ENCODE results near the gene GLI2.

GLI2 gene

DNA sequence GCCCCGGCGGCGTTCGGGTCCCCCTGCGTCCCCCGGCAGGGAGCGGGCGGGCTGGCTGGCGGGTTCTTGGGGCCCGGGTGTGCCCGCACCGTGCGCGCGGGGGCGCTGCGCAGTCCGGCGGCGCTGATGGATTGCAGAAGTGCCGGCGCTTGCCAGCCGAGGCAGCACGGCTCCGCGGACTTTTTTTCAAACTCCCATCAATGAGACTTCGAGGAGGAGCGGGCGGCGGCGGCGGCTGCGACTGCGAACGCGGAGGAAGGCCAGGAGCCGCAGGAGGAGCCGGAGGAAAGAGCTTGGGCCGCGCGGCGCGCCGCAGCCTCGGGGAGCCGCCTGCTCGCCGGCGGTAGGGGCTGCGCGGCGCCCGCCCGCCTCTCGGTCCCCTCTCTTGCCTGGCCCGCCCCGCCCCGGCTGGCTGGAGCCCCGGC, at the start of gene GLI2:
Gene GLI2 (plus strand): TSS at position 123 of the 425 bp plus-strand sequence. CDS start 61,453 bp downstream, outside the sequence.
- H3K79me2 ChIP-seq (ENCODE audit: control insufficient read depth, insufficient read depth, low read length, unreplicated experiment), result peaks cover 42% of the 10 kb centered on the region
- peaks cover 44% of the 10 kb centered on the region for H3K4me1 ChIP-seq (ENCODE audit: control insufficient read depth, insufficient read depth, low read length, unreplicated experiment)
- peak within 1 kb of the TSS; percentile 73 for H3K27ac ChIP-seq (ENCODE audit: low read depth, low read length)
- no peaks in the 10 kb centered on the region for H3K36me3 ChIP-seq (ENCODE audit: insufficient read depth, low read length)
- H2AFZ ChIP-seq (ENCODE audit: low read length, unreplicated experiment), result peak within 1 kb of the TSS; percentile 75
- peak within 1 kb of the TSS; percentile 99 for H3K4me3 ChIP-seq (ENCODE audit: low read depth, low read length)
- H3K27me3 ChIP-seq (ENCODE audit: insufficient read depth, low read length), result no peaks in the 10 kb centered on the region

DNA sequence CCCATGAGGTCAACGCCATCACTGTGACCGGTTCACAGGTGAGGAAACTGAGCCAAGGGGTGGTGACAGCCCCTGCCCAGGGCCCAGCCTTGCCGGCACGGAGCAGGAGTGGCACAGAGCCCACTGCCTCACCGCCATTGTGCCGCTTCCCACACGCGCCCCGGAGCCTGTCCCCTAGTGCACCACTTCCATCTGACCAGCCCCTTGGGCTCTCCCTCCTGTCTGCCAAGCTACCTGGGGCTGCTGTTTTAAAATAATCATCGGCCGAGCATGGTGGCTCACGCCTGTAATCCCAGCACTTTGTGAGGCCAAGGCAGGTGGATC, 49.7 kb upstream of the GLI2 start:
- Histone ChIP-seq H2AFZ (ENCODE audit: low read length, unreplicated experiment) (no peak overlapping the region), H3K27ac (ENCODE audit: low read depth, low read length) (no peak overlapping the region), H3K4me3 (ENCODE audit: low read depth, low read length) (no peak overlapping the region), H3K27me3 (ENCODE audit: insufficient read depth, low read length) (peaks cover 7% of the 10 kb centered on the region; the same call in 1 of the 2 replicates), H3K36me3 (ENCODE audit: insufficient read depth, low read length) (no peaks in the 10 kb centered on the region), H3K79me2 (ENCODE audit: control insufficient read depth, insufficient read depth, low read length, unreplicated experiment) (no peaks in the 10 kb centered on the region), H3K4me1 (ENCODE audit: control insufficient read depth, insufficient read depth, low read length, unreplicated experiment) (peaks cover 13% of the 10 kb centered on the region)

DNA sequence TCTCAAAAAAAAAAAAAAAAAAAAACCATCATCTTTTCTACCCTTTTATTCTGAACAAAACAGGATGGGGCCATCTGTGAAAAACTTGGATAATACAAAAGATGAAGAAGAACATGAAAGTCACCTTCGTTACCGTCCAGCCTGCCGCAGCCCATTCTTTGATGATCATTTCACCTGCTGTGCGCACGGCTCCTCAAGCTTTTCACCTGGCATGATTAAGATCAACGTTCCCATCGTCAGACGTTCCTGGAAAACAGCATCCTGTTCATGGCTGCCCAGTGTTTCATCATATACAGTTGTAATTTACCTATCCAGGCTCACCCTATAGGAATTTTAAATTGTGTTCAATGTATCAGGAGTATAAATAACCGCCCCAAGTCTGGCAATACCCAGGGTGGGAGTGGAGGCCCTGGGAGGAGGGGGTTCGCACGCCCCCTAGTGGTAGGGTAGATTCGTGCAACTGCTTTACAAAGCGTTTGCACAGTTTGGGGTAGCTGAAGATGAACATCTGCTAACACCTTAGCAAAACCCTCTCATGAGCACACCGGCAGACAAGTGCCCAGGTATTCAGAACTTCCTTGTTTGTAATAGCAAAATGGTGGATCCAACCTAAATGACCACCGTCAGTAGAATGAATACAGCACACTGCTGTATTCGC, 49.0 kb upstream of the GLI2 start:
- no peak overlapping the region for H3K27ac ChIP-seq (ENCODE audit: low read depth, low read length)
- H3K4me1 ChIP-seq (ENCODE audit: control insufficient read depth, insufficient read depth, low read length, unreplicated experiment), result peaks cover 13% of the 10 kb centered on the region
- no peaks in the 10 kb centered on the region for H3K79me2 ChIP-seq (ENCODE audit: control insufficient read depth, insufficient read depth, low read length, unreplicated experiment)
- no peaks in the 10 kb centered on the region for H3K36me3 ChIP-seq (ENCODE audit: insufficient read depth, low read length)
- peaks cover 7% of the 10 kb centered on the region; the same call in 1 of the 2 replicates for H3K27me3 ChIP-seq (ENCODE audit: insufficient read depth, low read length)
- no peak overlapping the region for H3K4me3 ChIP-seq (ENCODE audit: low read depth, low read length)
- no peak overlapping the region for H2AFZ ChIP-seq (ENCODE audit: low read length, unreplicated experiment)

DNA sequence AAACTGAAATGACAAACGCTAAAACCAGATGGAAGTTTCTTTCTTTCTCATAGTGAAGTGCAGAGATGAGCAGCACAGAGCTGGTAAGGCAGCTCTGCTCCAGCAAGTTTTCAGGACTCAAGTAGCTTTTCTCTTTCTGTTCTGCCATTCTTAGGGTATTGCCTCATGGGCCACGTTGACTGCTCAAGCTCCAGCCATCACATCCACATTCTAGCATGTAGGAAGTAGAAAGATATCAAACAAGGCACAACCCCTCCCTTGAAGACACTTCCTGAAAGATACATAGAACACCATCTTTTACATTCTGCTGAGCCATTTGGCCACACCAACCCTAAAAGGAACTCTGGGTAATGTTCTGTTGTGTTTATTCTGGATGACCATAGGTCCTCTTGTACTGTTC, 48.5 kb upstream of the GLI2 start:
- Histone ChIP-seq H3K4me1 (ENCODE audit: control insufficient read depth, insufficient read depth, low read length, unreplicated experiment) (peaks cover 13% of the 10 kb centered on the region), H3K4me3 (ENCODE audit: low read depth, low read length) (no peak overlapping the region), H3K79me2 (ENCODE audit: control insufficient read depth, insufficient read depth, low read length, unreplicated experiment) (no peaks in the 10 kb centered on the region), H3K27ac (ENCODE audit: low read depth, low read length) (no peak overlapping the region), H2AFZ (ENCODE audit: low read length, unreplicated experiment) (no peak overlapping the region), H3K36me3 (ENCODE audit: insufficient read depth, low read length) (no peaks in the 10 kb centered on the region), H3K27me3 (ENCODE audit: insufficient read depth, low read length) (peaks cover 7% of the 10 kb centered on the region; the same call in 1 of the 2 replicates)

DNA sequence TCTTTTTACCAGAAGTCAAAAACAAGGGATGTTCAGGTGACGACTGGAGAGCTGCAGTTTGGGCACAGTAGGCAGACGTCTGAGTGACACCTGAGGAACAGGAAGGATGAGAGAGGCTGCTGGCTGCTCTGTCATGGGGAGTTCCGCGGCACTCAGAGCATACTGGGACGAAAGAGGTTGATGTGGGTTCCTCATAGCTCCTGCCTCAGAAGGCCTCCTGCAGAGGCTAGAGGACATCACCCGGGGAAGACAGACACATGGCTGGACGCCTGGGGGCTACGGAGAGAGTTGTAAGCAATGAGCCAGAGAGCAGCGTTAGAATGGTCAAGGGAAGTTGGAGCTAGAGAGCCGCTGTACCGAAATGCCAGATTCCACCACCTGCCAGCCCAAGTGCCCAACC, 45.1 kb upstream of the GLI2 start:
- Histone ChIP-seq H3K4me1 (ENCODE audit: control insufficient read depth, insufficient read depth, low read length, unreplicated experiment) (peaks cover 10% of the 10 kb centered on the region), H3K27me3 (ENCODE audit: insufficient read depth, low read length) (peaks cover 7% of the 10 kb centered on the region; the same call in 1 of the 2 replicates), H3K27ac (ENCODE audit: low read depth, low read length) (no peak overlapping the region), H2AFZ (ENCODE audit: low read length, unreplicated experiment) (no peak overlapping the region), H3K79me2 (ENCODE audit: control insufficient read depth, insufficient read depth, low read length, unreplicated experiment) (no peaks in the 10 kb centered on the region), H3K36me3 (ENCODE audit: insufficient read depth, low read length) (no peaks in the 10 kb centered on the region), H3K4me3 (ENCODE audit: low read depth, low read length) (no peak overlapping the region)

DNA sequence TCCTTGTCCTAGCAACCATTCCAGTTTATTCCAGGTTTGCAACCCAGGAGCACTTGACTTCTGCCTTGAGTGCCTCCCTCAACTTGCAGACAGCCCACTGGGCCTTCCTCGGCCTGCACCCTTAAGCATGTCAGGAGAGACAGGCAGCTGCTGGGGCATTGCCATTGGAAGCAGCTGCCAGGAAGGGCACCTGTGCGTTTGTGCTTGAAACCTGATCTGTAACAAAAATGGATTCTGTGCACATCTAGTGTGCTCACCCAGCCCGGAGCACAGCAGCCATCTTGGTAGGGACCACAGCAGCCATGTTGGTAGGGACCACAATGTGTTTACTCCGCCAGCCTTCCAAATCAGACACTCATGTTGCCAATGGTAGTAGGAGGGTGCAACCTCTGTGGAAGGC, 44.3 kb upstream of the GLI2 start:
- peaks cover 10% of the 10 kb centered on the region for H3K4me1 ChIP-seq (ENCODE audit: control insufficient read depth, insufficient read depth, low read length, unreplicated experiment)
- H3K27me3 ChIP-seq (ENCODE audit: insufficient read depth, low read length), result peaks cover 7% of the 10 kb centered on the region; the same call in 1 of the 2 replicates
- H3K79me2 ChIP-seq (ENCODE audit: control insufficient read depth, insufficient read depth, low read length, unreplicated experiment), result no peaks in the 10 kb centered on the region
- H2AFZ ChIP-seq (ENCODE audit: low read length, unreplicated experiment), result no peak overlapping the region
- H3K27ac ChIP-seq (ENCODE audit: low read depth, low read length), result no peak overlapping the region
- no peaks in the 10 kb centered on the region for H3K36me3 ChIP-seq (ENCODE audit: insufficient read depth, low read length)
- H3K4me3 ChIP-seq (ENCODE audit: low read depth, low read length), result no peak overlapping the region

DNA sequence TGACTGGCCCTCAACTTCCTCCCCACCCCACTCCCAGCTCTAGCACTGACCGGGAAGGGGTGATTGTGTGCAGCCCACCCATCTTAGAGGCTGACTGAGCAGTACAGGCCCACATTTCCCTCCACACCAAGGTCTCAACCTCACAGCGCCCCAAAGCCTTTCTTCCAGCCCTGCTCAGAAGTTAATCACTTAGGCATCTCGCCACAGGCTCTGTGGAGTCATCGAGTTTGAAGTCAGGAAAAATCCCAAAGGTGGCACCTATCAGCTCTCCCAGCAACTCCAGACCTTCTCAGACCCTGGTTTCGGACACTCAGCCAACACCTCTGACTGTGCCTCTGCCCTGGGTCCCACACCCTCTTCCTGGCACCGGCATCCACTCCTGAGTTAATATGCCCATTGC, 43.0 kb upstream of the GLI2 start:
- Histone ChIP-seq H3K27ac (ENCODE audit: low read depth, low read length) (peak overlapping the region; percentile 38; the same call in 1 of the 2 replicates), H3K36me3 (ENCODE audit: insufficient read depth, low read length) (no peaks in the 10 kb centered on the region), H3K27me3 (ENCODE audit: insufficient read depth, low read length) (peaks cover 4% of the 10 kb centered on the region; the same call in 1 of the 2 replicates), H3K4me1 (ENCODE audit: control insufficient read depth, insufficient read depth, low read length, unreplicated experiment) (peaks cover 10% of the 10 kb centered on the region), H3K4me3 (ENCODE audit: low read depth, low read length) (no peak overlapping the region), H2AFZ (ENCODE audit: low read length, unreplicated experiment) (no peak overlapping the region), H3K79me2 (ENCODE audit: control insufficient read depth, insufficient read depth, low read length, unreplicated experiment) (no peaks in the 10 kb centered on the region)

DNA sequence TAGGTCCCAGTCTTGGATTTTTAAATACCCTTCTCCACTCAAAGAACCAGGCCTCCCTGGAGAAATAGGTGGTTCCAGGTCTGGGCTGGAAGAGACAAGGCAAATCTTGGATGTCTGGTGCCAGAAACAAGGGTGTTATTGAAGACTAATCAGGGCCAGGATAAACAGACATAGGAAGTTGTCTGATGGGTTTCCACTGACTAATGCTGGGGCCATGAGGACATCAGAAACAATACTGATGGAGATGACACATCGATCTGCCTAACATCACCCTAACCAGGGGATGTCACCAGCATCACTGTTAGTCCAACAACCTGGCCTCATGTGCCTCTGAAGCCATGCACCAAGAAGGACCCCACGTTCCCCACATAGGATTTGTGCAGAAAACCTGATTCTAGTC, 42.5 kb upstream of the GLI2 start:
- Histone ChIP-seq H3K27me3 (ENCODE audit: insufficient read depth, low read length) (peaks cover 4% of the 10 kb centered on the region; the same call in 1 of the 2 replicates), H3K27ac (ENCODE audit: low read depth, low read length) (peak overlapping the region; percentile 38; the same call in 1 of the 2 replicates), H2AFZ (ENCODE audit: low read length, unreplicated experiment) (no peak overlapping the region), H3K4me1 (ENCODE audit: control insufficient read depth, insufficient read depth, low read length, unreplicated experiment) (peaks cover 10% of the 10 kb centered on the region), H3K36me3 (ENCODE audit: insufficient read depth, low read length) (no peaks in the 10 kb centered on the region), H3K4me3 (ENCODE audit: low read depth, low read length) (no peak overlapping the region), H3K79me2 (ENCODE audit: control insufficient read depth, insufficient read depth, low read length, unreplicated experiment) (no peaks in the 10 kb centered on the region)

DNA sequence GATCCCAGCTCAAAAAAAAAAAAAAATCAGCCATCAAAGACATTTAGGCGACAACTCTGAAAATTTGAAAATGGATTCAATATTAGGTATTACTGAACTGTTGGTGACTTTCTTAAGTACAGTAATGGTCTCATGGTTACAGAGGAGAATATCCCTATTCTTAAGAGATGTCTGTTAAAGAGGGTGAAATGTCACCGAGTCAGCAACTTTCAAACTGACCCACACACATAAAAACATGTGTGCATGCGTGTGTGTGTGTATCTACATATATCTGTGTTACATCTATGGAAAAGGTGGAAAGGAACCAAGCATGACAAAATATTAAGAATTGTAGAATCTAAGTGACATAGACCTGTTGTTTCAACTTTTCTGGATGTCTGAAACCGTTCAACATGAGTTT, 41.6 kb upstream of the GLI2 start:
- Histone ChIP-seq H3K27me3 (ENCODE audit: insufficient read depth, low read length) (peaks cover 1% of the 10 kb centered on the region; the same call in 1 of the 2 replicates), H3K4me1 (ENCODE audit: control insufficient read depth, insufficient read depth, low read length, unreplicated experiment) (peaks cover 10% of the 10 kb centered on the region), H3K36me3 (ENCODE audit: insufficient read depth, low read length) (no peaks in the 10 kb centered on the region), H2AFZ (ENCODE audit: low read length, unreplicated experiment) (no peak overlapping the region), H3K27ac (ENCODE audit: low read depth, low read length) (no peak overlapping the region), H3K79me2 (ENCODE audit: control insufficient read depth, insufficient read depth, low read length, unreplicated experiment) (no peaks in the 10 kb centered on the region), H3K4me3 (ENCODE audit: low read depth, low read length) (no peak overlapping the region)

DNA sequence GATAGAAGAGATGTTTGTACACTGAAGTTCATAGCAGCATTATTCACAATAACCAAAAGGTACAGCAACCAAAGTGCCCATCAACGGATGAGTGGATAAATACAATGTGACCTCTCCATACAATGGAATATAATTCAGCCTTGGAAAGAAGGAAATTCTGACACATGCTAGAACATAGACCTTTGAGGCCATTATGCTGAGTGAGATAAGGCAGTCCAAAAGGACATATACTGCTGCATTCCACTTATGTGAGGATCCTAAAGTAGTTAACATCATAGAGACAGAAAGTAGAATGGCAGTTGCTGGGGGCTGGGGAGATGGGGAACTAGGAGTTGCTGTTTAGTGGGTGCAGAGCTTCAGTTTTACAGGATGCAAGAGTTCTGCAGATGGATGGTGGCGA, 38.2 kb upstream of the GLI2 start:
- H3K27ac ChIP-seq (ENCODE audit: low read depth, low read length), result no peak overlapping the region
- H3K4me1 ChIP-seq (ENCODE audit: control insufficient read depth, insufficient read depth, low read length, unreplicated experiment), result peaks cover 10% of the 10 kb centered on the region
- H2AFZ ChIP-seq (ENCODE audit: low read length, unreplicated experiment), result no peak overlapping the region
- no peak overlapping the region for H3K4me3 ChIP-seq (ENCODE audit: low read depth, low read length)
- H3K36me3 ChIP-seq (ENCODE audit: insufficient read depth, low read length), result no peaks in the 10 kb centered on the region
- H3K27me3 ChIP-seq (ENCODE audit: insufficient read depth, low read length), result no peaks in the 10 kb centered on the region
- no peaks in the 10 kb centered on the region for H3K79me2 ChIP-seq (ENCODE audit: control insufficient read depth, insufficient read depth, low read length, unreplicated experiment)

DNA sequence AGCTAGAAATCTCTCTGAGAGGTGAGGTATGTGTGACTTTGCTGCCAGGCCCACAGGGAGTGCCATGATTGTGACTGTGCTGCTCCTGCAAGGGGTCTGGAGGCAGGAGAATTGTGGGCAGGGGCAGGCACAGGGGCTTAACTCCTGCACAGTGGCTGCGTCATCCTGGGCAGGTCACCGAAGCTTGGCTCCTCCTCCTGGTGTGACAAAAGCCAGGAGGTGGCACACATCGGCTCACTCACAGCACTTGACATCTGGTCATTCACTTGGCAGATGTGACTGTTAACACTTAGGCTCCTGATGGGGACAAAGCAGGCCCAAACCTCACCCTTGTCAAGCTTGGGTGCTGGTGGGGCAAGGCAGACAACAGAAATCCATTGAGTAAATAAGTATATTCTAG, 36.4 kb upstream of the GLI2 start:
- no peaks in the 10 kb centered on the region for H3K79me2 ChIP-seq (ENCODE audit: control insufficient read depth, insufficient read depth, low read length, unreplicated experiment)
- no peak overlapping the region for H2AFZ ChIP-seq (ENCODE audit: low read length, unreplicated experiment)
- H3K4me3 ChIP-seq (ENCODE audit: low read depth, low read length), result no peak overlapping the region
- H3K27me3 ChIP-seq (ENCODE audit: insufficient read depth, low read length), result no peaks in the 10 kb centered on the region
- H3K36me3 ChIP-seq (ENCODE audit: insufficient read depth, low read length), result no peaks in the 10 kb centered on the region
- H3K4me1 ChIP-seq (ENCODE audit: control insufficient read depth, insufficient read depth, low read length, unreplicated experiment), result peaks cover 6% of the 10 kb centered on the region
- no peak overlapping the region for H3K27ac ChIP-seq (ENCODE audit: low read depth, low read length)
